Peyer's patch (tissue), 4 donors: ENCODE results near the gene ABL1. TPM values are rescaled to one million over a fixed set of nuclear protein-coding genes. Genes with fewer than 3 reads are reported as not detected.

Experiments
- DNase-seq, 3 donors: peaks; one replicate each; pipeline ENCODE4 v3.0.0-alpha.2; 2017 to 2019
- H3K27ac ChIP-seq, 4 donors: fragments of 200-600 bp; sonication (generic); one replicate each; pipeline ENCODE4 v1.5.1; 2016 to 2019
- H3K27me3 ChIP-seq, 2 donors: fragments of 200-600 bp; sonication (generic); one replicate each; pipeline ENCODE4 v1.5.1; 2019
- H3K36me3 ChIP-seq, 3 donors: fragments of 200-600 bp; sonication (generic); one replicate each; pipeline ENCODE4 v1.5.1; 2016 to 2019
- H3K4me1 ChIP-seq, 4 donors: fragments of 200-600 bp; sonication (generic); one replicate each; pipeline ENCODE4 v1.5.1; 2016 to 2019
- H3K4me3 ChIP-seq, 4 donors: fragments of 200-600 bp; sonication (generic); 1 replicate in 3 of 4; 2 replicates in 1 of 4; pipeline ENCODE4 v1.5.1; 2016 to 2019; ENCODE audit warnings: mild to moderate bottlenecking in 1 of 4
- H3K9me3 ChIP-seq, 4 donors: fragments of 200-600 bp; sonication (generic); one replicate each; pipeline ENCODE4 v1.5.1; 2016 to 2019; ENCODE audit warnings: mild to moderate bottlenecking in 1 of 4
- POLR2A ChIP-seq, 2 donors: fragments of 450-650 bp; IDR thresholded peaks; one replicate each; pipeline ENCODE4 v1.5.1; 2017; ENCODE audit warnings: antibody characterized with exemption in 2 of 2, mild to moderate bottlenecking in 2 of 2, moderate library complexity in 2 of 2
- total RNA-seq, 4 donors: library from RNA; depleted of rRNA; stranded (reverse); fragments of >200 nt; gene quantifications; one replicate each; pipeline ENCODE4 v1.1.0, GENCODE V29; 2016
- TF ChIP-seq, protein P1 (sequence below), 6 experiments: fragments of 450-650 bp in 4 of 6; fragments of 200-600 bp in 2 of 6; sonication (generic) in 1 of 6; IDR thresholded peaks; one replicate each; pipeline ENCODE4 v1.5.1; 2017 to 2019; ENCODE audit warnings: antibody characterized with exemption in 6 of 6, mild to moderate bottlenecking in 3 of 6, moderate library complexity in 1 of 6

The ABL1 gene
- total RNA-seq, 4 donors from 2014 or later = 43.6 to 85.8 (median 67.4) TPM

- Histone ChIP-seq H3K9me3 (no peaks in the 10 kb centered on the region), H3K4me1 (no peaks in the 10 kb centered on the region), H3K27me3 (no peaks in the 10 kb centered on the region), H3K4me3 (no peak overlapping the region), H3K27ac (no peak overlapping the region), H3K36me3 (peaks cover 0 to 100% (median 0%) of the 10 kb centered on the region in 3 donors)
- TF ChIP-seq POLR2A (IDR thresholded peaks at IDR 0.05) = no peak
- TF ChIP-seq, protein P1, sequence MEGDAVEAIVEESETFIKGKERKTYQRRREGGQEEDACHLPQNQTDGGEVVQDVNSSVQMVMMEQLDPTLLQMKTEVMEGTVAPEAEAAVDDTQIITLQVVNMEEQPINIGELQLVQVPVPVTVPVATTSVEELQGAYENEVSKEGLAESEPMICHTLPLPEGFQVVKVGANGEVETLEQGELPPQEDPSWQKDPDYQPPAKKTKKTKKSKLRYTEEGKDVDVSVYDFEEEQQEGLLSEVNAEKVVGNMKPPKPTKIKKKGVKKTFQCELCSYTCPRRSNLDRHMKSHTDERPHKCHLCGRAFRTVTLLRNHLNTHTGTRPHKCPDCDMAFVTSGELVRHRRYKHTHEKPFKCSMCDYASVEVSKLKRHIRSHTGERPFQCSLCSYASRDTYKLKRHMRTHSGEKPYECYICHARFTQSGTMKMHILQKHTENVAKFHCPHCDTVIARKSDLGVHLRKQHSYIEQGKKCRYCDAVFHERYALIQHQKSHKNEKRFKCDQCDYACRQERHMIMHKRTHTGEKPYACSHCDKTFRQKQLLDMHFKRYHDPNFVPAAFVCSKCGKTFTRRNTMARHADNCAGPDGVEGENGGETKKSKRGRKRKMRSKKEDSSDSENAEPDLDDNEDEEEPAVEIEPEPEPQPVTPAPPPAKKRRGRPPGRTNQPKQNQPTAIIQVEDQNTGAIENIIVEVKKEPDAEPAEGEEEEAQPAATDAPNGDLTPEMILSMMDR (IDR thresholded peaks at IDR 0.05) = no peak
- DNase-seq = no peak
Measured at GRCh38 chr9:130882696-130883225, 47.7 kb downstream of the ABL1 start.

GRCh38 chr9:130883479-130883878 lies 48.4 kb downstream of the ABL1 start:
- Histone ChIP-seq H3K27me3 (no peaks in the 10 kb centered on the region), H3K9me3 (no peaks in the 10 kb centered on the region), H3K4me1 (no peaks in the 10 kb centered on the region), H3K36me3 (peaks cover 0 to 100% (median 0%) of the 10 kb centered on the region in 3 donors), H3K4me3 (no peak overlapping the region), H3K27ac (no peak overlapping the region)
- TF ChIP-seq POLR2A (IDR thresholded peaks at IDR 0.05) = no peak
- TF ChIP-seq, protein P1 (IDR thresholded peaks at IDR 0.05) = no peak
- no peak for DNase-seq

GRCh38 chr9:130884111-130884531 lies 49.1 kb downstream of the ABL1 start:
- DNase-seq = no peak
- H3K4me1 ChIP-seq = no peaks in the 10 kb centered on the region
- no peaks in the 10 kb centered on the region for H3K27me3 ChIP-seq
- no peaks in the 10 kb centered on the region for H3K9me3 ChIP-seq
- TF ChIP-seq POLR2A (IDR thresholded peaks at IDR 0.05) = no peak
- TF ChIP-seq, protein P1 (IDR thresholded peaks at IDR 0.05) = no peak
- H3K27ac ChIP-seq = no peak overlapping the region
- no peak overlapping the region for H3K4me3 ChIP-seq
- H3K36me3 ChIP-seq = peaks cover 0 to 100% (median 0%) of the 10 kb centered on the region in 3 donors

DNA sequence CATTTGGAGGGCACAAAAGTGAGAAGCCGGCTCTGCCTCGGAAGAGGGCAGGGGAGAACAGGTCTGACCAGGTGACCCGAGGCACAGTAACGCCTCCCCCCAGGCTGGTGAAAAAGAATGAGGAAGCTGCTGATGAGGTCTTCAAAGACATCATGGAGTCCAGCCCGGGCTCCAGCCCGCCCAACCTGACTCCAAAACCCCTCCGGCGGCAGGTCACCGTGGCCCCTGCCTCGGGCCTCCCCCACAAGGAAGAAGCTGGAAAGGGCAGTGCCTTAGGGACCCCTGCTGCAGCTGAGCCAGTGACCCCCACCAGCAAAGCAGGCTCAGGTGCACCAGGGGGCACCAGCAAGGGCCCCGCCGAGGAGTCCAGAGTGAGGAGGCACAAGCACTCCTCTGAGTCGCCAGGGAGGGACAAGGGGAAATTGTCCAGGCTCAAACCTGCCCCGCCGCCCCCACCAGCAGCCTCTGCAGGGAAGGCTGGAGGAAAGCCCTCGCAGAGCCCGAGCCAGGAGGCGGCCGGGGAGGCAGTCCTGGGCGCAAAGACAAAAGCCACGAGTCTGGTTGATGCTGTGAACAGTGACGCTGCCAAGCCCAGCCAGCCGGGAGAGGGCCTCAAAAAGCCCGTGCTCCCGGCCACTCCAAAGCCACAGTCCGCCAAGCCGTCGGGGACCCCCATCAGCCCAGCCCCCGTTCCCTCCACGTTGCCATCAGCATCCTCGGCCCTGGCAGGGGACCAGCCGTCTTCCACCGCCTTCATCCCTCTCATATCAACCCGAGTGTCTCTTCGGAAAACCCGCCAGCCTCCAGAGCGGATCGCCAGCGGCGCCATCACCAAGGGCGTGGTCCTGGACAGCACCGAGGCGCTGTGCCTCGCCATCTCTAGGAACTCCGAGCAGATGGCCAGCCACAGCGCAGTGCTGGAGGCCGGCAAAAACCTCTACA lies 49.8 kb downstream of the ABL1 start:
- H3K36me3 ChIP-seq = peaks cover 0 to 100% (median 0%) of the 10 kb centered on the region in 3 donors
- H3K9me3 ChIP-seq = no peaks in the 10 kb centered on the region
- TF ChIP-seq POLR2A (IDR thresholded peaks at IDR 0.05) = no peak
- TF ChIP-seq, protein P1 (IDR thresholded peaks at IDR 0.05) = no peak
- no peaks in the 10 kb centered on the region for H3K4me1 ChIP-seq
- DNase-seq = no peak
- no peak overlapping the region for H3K4me3 ChIP-seq
- no peaks in the 10 kb centered on the region for H3K27me3 ChIP-seq
- H3K27ac ChIP-seq = no peak overlapping the region

DNA sequence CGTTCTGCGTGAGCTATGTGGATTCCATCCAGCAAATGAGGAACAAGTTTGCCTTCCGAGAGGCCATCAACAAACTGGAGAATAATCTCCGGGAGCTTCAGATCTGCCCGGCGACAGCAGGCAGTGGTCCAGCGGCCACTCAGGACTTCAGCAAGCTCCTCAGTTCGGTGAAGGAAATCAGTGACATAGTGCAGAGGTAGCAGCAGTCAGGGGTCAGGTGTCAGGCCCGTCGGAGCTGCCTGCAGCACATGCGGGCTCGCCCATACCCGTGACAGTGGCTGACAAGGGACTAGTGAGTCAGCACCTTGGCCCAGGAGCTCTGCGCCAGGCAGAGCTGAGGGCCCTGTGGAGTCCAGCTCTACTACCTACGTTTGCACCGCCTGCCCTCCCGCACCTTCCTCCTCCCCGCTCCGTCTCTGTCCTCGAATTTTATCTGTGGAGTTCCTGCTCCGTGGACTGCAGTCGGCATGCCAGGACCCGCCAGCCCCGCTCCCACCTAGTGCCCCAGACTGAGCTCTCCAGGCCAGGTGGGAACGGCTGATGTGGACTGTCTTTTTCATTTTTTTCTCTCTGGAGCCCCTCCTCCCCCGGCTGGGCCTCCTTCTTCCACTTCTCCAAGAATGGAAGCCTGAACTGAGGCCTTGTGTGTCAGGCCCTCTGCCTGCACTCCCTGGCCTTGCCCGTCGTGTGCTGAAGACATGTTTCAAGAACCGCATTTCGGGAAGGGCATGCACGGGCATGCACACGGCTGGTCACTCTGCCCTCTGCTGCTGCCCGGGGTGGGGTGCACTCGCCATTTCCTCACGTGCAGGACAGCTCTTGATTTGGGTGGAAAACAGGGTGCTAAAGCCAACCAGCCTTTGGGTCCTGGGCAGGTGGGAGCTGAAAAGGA lies 50.7 kb downstream of the ABL1 start:
- no peaks in the 10 kb centered on the region for H3K27me3 ChIP-seq
- H3K9me3 ChIP-seq = no peaks in the 10 kb centered on the region
- no peaks in the 10 kb centered on the region for H3K4me1 ChIP-seq
- no peak for DNase-seq
- TF ChIP-seq, protein P1 (IDR thresholded peaks at IDR 0.05) = no peak
- no peak for TF ChIP-seq POLR2A (IDR thresholded peaks at IDR 0.05)
- no peak overlapping the region for H3K4me3 ChIP-seq
- no peak overlapping the region for H3K27ac ChIP-seq
- peaks cover 0 to 99% (median 0%) of the 10 kb centered on the region in 3 donors for H3K36me3 ChIP-seq
